Measurements from ENCODE around the gene SEMA3G. TPM values are rescaled to one million over a fixed set of nuclear protein-coding genes. Genes with fewer than 3 reads are reported as not detected.

SEMA3G gene
- polyA plus RNA-seq, 1 donor from 2014 or later, result not detected

DNA sequence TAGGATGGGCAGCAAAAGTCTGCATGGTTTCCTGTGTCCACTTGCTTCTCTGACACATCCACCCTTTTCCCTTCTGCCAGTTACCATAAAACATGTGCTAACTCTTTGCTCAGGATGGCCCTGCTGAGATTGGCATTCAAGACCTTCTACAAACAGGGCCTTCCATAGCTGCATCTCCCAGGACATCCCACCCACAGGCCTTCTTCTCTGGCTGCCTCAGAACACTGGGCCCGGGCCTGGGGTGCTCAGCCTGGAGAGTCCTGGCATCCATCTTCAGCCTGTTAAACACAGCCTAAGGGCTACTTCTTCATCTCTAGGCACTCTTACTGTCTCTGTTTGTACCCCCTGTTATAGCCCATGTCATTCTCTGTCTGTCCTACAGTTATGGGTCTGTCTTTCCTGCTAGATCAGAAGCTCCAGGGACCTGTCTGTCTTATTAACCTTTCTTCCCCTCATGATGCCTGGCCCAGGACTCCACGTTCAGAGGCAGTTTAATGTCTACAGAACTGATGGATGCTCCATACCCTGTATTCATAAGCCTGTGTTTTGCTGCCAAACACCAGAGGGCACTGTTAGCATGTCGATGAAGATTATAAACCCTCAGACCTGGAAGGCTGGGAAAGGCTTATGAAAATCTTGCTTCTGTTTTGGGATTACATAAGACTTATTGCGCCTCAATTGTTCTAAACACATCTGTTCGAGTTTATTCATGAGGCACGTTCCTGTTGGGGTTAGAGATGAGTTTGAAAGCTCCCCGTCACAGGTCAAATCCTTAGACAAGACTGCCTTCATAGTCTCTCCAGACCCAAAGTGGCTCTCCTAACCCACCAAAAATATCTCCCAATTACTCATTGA lies 16.5 kb downstream of the SEMA3G start:
- Histone ChIP-seq H3K4me2 (ENCODE audit: low read length) (no peak overlapping the region), H4K20me1 (ENCODE audit: insufficient read depth) (no peaks in the 10 kb centered on the region), H3K9me2 (ENCODE audit: insufficient read depth, low read length) (no peaks in the 10 kb centered on the region), H3K27me3 (ENCODE audit: insufficient read depth, low read depth, low read length) (no peaks in the 10 kb centered on the region), H3K9ac (ENCODE audit: low read length) (no peak overlapping the region), H2AFZ (ENCODE audit: low read depth, low read length) (no peak overlapping the region), H3K36me3 (ENCODE audit: insufficient read depth, low read length) (no peaks in the 10 kb centered on the region), H3K27ac (ENCODE audit: low read length) (no peak overlapping the region), H3K9me3 (ENCODE audit: low read length) (no peaks in the 10 kb centered on the region), H3F3A (ENCODE audit: insufficient read depth, low read length, poor library complexity, severe bottlenecking) (no peaks in the 10 kb centered on the region), H3K79me2 (replicated peaks; ENCODE audit: insufficient read depth, low read length) (no peaks in the 10 kb centered on the region), H3K4me3 (ENCODE audit: low read length) (no peak overlapping the region)
- TF ChIP-seq RAD21 (conservative IDR thresholded peaks at IDR 0.05), result peak; percentile 86
- no peak for TF ChIP-seq REST (IDR thresholded peaks at IDR 0.05; ENCODE audit: borderline replicate concordance)
- TF ChIP-seq SMC3 (conservative IDR thresholded peaks at IDR 0.05; ENCODE audit: poor library complexity), result peak; percentile 85
- no peak for TF ChIP-seq TAF1 (IDR thresholded peaks at IDR 0.05; ENCODE audit: low read depth)
- peak; percentile 23 for TF ChIP-seq MXI1 (conservative IDR thresholded peaks at IDR 0.05; ENCODE audit: poor library complexity, severe bottlenecking)
- no peak for TF ChIP-seq POLR2AphosphoS5 (IDR thresholded peaks at IDR 0.05)
- no peak for TF ChIP-seq EZH2 (IDR thresholded peaks at IDR 0.05; ENCODE audit: borderline replicate concordance, insufficient read depth, low read length, poor library complexity, severe bottlenecking)
- TF ChIP-seq CTCF (IDR thresholded peaks at IDR 0.05; ENCODE audit: poor library complexity, severe bottlenecking), result peak; percentile 89
- TF ChIP-seq EP300 (conservative IDR thresholded peaks at IDR 0.05; ENCODE audit: poor library complexity, severe bottlenecking), result no peak

DNA sequence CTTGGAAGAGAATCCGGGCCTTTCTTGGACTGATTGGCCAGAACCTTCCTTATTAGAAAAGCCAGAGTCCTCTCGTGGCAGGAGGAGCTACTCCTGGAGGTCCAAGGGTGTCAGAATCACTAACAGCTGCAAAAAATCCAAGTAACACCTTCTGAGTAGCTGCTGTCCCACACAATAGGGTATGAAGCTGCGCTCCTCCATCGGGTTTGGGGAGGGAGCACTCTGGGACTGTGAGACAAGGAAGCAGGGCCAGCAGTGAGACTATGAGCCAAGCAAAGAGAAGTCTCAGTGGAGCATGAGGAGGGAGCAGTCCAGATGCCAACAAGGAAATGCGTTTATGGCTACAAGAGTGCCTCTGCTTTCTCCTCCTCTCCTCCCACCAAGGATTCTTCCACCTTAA lies 21.7 kb downstream of the SEMA3G start:
- Histone ChIP-seq H3K27ac (ENCODE audit: low read length) (no peak overlapping the region), H3K9me2 (ENCODE audit: insufficient read depth, low read length) (no peaks in the 10 kb centered on the region), H3K36me3 (ENCODE audit: insufficient read depth, low read length) (no peaks in the 10 kb centered on the region), H3K9me3 (ENCODE audit: low read length) (no peaks in the 10 kb centered on the region), H3K27me3 (ENCODE audit: insufficient read depth, low read depth, low read length) (no peaks in the 10 kb centered on the region), H3F3A (ENCODE audit: insufficient read depth, low read length, poor library complexity, severe bottlenecking) (no peaks in the 10 kb centered on the region), H2AFZ (ENCODE audit: low read depth, low read length) (no peak overlapping the region), H3K4me3 (ENCODE audit: low read length) (no peak overlapping the region), H3K9ac (ENCODE audit: low read length) (no peak overlapping the region), H4K20me1 (ENCODE audit: insufficient read depth) (no peaks in the 10 kb centered on the region), H3K4me2 (ENCODE audit: low read length) (no peak overlapping the region), H3K79me2 (replicated peaks; ENCODE audit: insufficient read depth, low read length) (no peaks in the 10 kb centered on the region)
- TF ChIP-seq EZH2 (IDR thresholded peaks at IDR 0.05; ENCODE audit: borderline replicate concordance, insufficient read depth, low read length, poor library complexity, severe bottlenecking), result no peak
- TF ChIP-seq TAF1 (IDR thresholded peaks at IDR 0.05; ENCODE audit: low read depth), result no peak
- TF ChIP-seq CTCF (IDR thresholded peaks at IDR 0.05; ENCODE audit: poor library complexity, severe bottlenecking), result no peak
- no peak for TF ChIP-seq POLR2AphosphoS5 (IDR thresholded peaks at IDR 0.05)
- TF ChIP-seq RAD21 (conservative IDR thresholded peaks at IDR 0.05), result no peak
- no peak for TF ChIP-seq SMC3 (conservative IDR thresholded peaks at IDR 0.05; ENCODE audit: poor library complexity)
- no peak for TF ChIP-seq MXI1 (conservative IDR thresholded peaks at IDR 0.05; ENCODE audit: poor library complexity, severe bottlenecking)
- no peak for TF ChIP-seq EP300 (conservative IDR thresholded peaks at IDR 0.05; ENCODE audit: poor library complexity, severe bottlenecking)
- no peak for TF ChIP-seq REST (IDR thresholded peaks at IDR 0.05; ENCODE audit: borderline replicate concordance)

All from neural cell (in vitro differentiated cells).